Cardiac fibroblast (primary cell): ENCODE data around the gene GNPTAB.

ENCODE experiments used
- DNase-seq, 2 donors: peaks; one replicate each; pipeline versions ENCODE4 v3.0.0 to v3.0.0-alpha.2; 2010; ENCODE audit warnings: low read depth in 2 of 2
- H3K4me3 ChIP-seq, 2 donors: replicated peaks in 1 of 2; 1 replicate in 1 of 2; 2 replicates in 1 of 2; pipeline ENCODE4 v1.5.1; 2011; ENCODE audit warnings: low read depth in 2 of 2, low read length in 2 of 2, mild to moderate bottlenecking in 2 of 2, moderate library complexity in 1 of 2
- CTCF ChIP-seq: IDR thresholded peaks from one replicate; pipeline ENCODE4 v1.5.1; 2011; ENCODE audit warnings: low read depth, mild to moderate bottlenecking, low read length, inconsistent platforms

Gene GNPTAB

GRCh38 chr12:101782273-101782731 lies 48.5 kb downstream of the GNPTAB start:
- H3K4me3 ChIP-seq, result no peak overlapping the region
- no peak for TF ChIP-seq CTCF

GRCh38 chr12:101781834-101782233 lies 48.9 kb downstream of the GNPTAB start:
- no peak overlapping the region for H3K4me3 ChIP-seq
- no peak for TF ChIP-seq CTCF
- peak in 1 of 2 donors; percentile 22 for DNase-seq

More at GRCh38 chr12:101782273-101782731, 48.5 kb downstream of the GNPTAB start:
- DNase-seq, result peak; percentile 39 to 59

- no peak overlapping the region for H3K4me3 ChIP-seq
- TF ChIP-seq CTCF, result no peak
- DNase-seq, result no peak
These were observed 50.2 kb downstream of the GNPTAB start for GRCh38 chr12:101780599-101780998.

GRCh38 chr12:101779626-101780025 lies 51.1 kb downstream of the GNPTAB start:
- DNase-seq, result no peak
- no peak for TF ChIP-seq CTCF
- H3K4me3 ChIP-seq, result no peak overlapping the region

- TF ChIP-seq CTCF, result no peak
- H3K4me3 ChIP-seq, result no peak overlapping the region
- DNase-seq, result no peak
These were observed 51.6 kb downstream of the GNPTAB start for GRCh38 chr12:101779200-101779599.

GRCh38 chr12:101777978-101778377 lies 52.8 kb downstream of the GNPTAB start:
- H3K4me3 ChIP-seq, result no peak overlapping the region
- no peak for DNase-seq
- TF ChIP-seq CTCF, result no peak

GRCh38 chr12:101777485-101777884 lies 53.3 kb downstream of the GNPTAB start:
- DNase-seq, result no peak
- TF ChIP-seq CTCF, result no peak
- H3K4me3 ChIP-seq, result no peak overlapping the region
